HCT116 (cell line): ENCODE data around the gene CCDC134. TPM values are rescaled to one million over a fixed set of nuclear protein-coding genes. Genes with fewer than 3 reads are reported as not detected.

ENCODE experiments used
- ATAC-seq: fragments of 200-7000 bp; cut with Tn5 transposase; 2 replicates; pipeline ENCODE4 v1.9.1; 2020; ENCODE audit warnings: mild to moderate bottlenecking, moderate library complexity
- BruUV-seq: library from RNA; stranded (reverse); fragments of 400-500 nt; replicated peaks from 2 replicates; lab custom pipeline; 2021; lab: Mats Ljungman, UMichigan
- CTCF ChIA-PET: fragments of 300-600 bp; sonication (Branson Sonifier 250); formaldehyde crosslinking; loops from one replicate; lab custom pipeline; 2021; ENCODE audit warnings: antibody characterized with exemption; lab: Charles Lee
- POLR2A ChIA-PET: fragments of 300-600, 350-600 bp; sonication (Branson Sonifier 250); formaldehyde crosslinking; loops from one replicate; lab custom pipeline; 2021; ENCODE audit warnings: antibody characterized with exemption; lab: Charles Lee
- RAD21 ChIA-PET, 2 experiments: fragments of 300-600 bp; sonication (Branson Sonifier 250); formaldehyde crosslinking; loops; one replicate each; lab custom pipeline; 2023; ENCODE audit warnings: low total read pairs in 2 of 2; ENCODE audit not compliant: uncharacterized antibody in 2 of 2, unreplicated experiment in 2 of 2, low non-redundant PET in 1 of 2; lab: Charles Lee
- DNase-seq: peaks from one replicate; pipeline ENCODE4 v3.0.0-alpha.2; 2010; ENCODE audit warnings: low read depth, low spot score
- H2AFZ ChIP-seq: fragments of 200-600 bp; shearing (Covaris generic), sonication (generic); 2 replicates; pipeline ENCODE4 v1.6.1; 2017; ENCODE audit warnings: low read depth, mixed run types, mixed read lengths, antibody characterized with exemption, low read length; ENCODE audit not compliant: poor library complexity, severe bottlenecking
- H3K27ac ChIP-seq: 2 replicates; pipeline ENCODE4 v1.5.1; 2012; ENCODE audit warnings: low read depth, low read length
- H3K27me3 ChIP-seq: fragments of 200-600 bp; sonication (generic); 2 replicates; pipeline ENCODE4 v1.6.1; 2016; ENCODE audit warnings: mixed run types, low read length, mixed read lengths; ENCODE audit not compliant: insufficient read depth
- H3K36me3 ChIP-seq, 2 experiments: fragments of 200-500 bp in 1 of 2; fragments of 200-600 bp in 1 of 2; sonication (Bioruptor generic) in 1 of 2; sonication (generic) in 1 of 2; 2 replicates each; pipeline versions ENCODE4 v1.5.1 to v1.6.1; 2014 to 2016; ENCODE audit warnings: low read length in 2 of 2, inconsistent platforms in 1 of 2, mixed read lengths in 1 of 2, mixed run types in 1 of 2; ENCODE audit not compliant: insufficient read depth in 2 of 2, control insufficient read depth in 1 of 2
- H3K4me1 ChIP-seq, 2 experiments: fragments of 200-600 bp in 1 of 2; sonication (generic) in 1 of 2; 2 replicates each; pipeline versions ENCODE4 v1.5.1 to v1.6.1; 2012 to 2017; ENCODE audit warnings: low read length in 2 of 2, inconsistent platforms in 1 of 2, mild to moderate bottlenecking in 1 of 2, mixed read lengths in 1 of 2, mixed run types in 1 of 2, moderate library complexity in 1 of 2; ENCODE audit not compliant: insufficient read depth in 2 of 2, control insufficient read depth in 1 of 2
- H3K4me2 ChIP-seq: fragments of 200-600 bp; sonication (generic); 2 replicates; pipeline ENCODE4 v1.6.1; 2017; ENCODE audit warnings: mixed run types, low read length, mixed read lengths
- H3K4me3 ChIP-seq, 2 experiments: fragments of 200-600 bp in 1 of 2; sonication (generic) in 1 of 2; replicated peaks in 1 of 2; 2 replicates each; pipeline ENCODE4 v1.5.1; 2011 to 2016; ENCODE audit warnings: low read length in 2 of 2, control low read depth in 1 of 2, low read depth in 1 of 2, mild to moderate bottlenecking in 1 of 2, mixed read lengths in 1 of 2, mixed run types in 1 of 2
- H3K79me2 ChIP-seq: fragments of 200-600 bp; sonication (generic); 2 replicates; pipeline ENCODE4 v1.6.1; 2017; ENCODE audit warnings: mild to moderate bottlenecking, mixed run types, low read length, moderate library complexity, mixed read lengths; ENCODE audit not compliant: insufficient read depth
- H3K9ac ChIP-seq: fragments of 200-600 bp; sonication (generic); 2 replicates; pipeline ENCODE4 v1.6.1; 2016; ENCODE audit warnings: low read length, mixed read lengths
- H3K9me2 ChIP-seq: fragments of 200-600 bp; sonication (generic), shearing (Covaris generic); 2 replicates; pipeline ENCODE4 v1.6.1; 2017; ENCODE audit warnings: mixed run types, mild to moderate bottlenecking, moderate library complexity; ENCODE audit not compliant: insufficient read depth
- H3K9me3 ChIP-seq, 2 experiments: fragments of 200-500 bp in 1 of 2; fragments of 200-600 bp in 1 of 2; sonication (Bioruptor generic) in 1 of 2; sonication (generic) in 1 of 2; 2 replicates each; pipeline ENCODE4 v1.6.1; 2014 to 2017; ENCODE audit warnings: low read length in 2 of 2, mixed read lengths in 2 of 2, inconsistent platforms in 1 of 2, low read depth in 1 of 2, mild to moderate bottlenecking in 1 of 2, mixed run types in 1 of 2, moderate library complexity in 1 of 2; ENCODE audit not compliant: control insufficient read depth in 1 of 2, insufficient read depth in 1 of 2
- H4K20me1 ChIP-seq: fragments of 200-600 bp; sonication (generic), shearing (Covaris generic); 2 replicates; pipeline ENCODE4 v1.6.1; 2017; ENCODE audit warnings: mixed run types, mild to moderate bottlenecking, moderate library complexity; ENCODE audit not compliant: insufficient read depth
- CBX3 ChIP-seq: IDR thresholded peaks from 2 replicates; pipeline ENCODE4 v1.6.1; 2012; ENCODE audit warnings: low read depth
- CEBPB ChIP-seq: IDR thresholded peaks from 2 replicates; pipeline ENCODE4 v1.6.1; 2012; ENCODE audit warnings: low read depth
- CTCF ChIP-seq, 3 experiments: fragments of 200-600 bp in 1 of 3; sonication (generic) in 1 of 3; IDR thresholded peaks in 2 of 3; conservative IDR thresholded peaks in 1 of 3; 2 replicates each; pipeline ENCODE4 v1.5.1; 2012 to 2017; ENCODE audit warnings: low read depth in 2 of 3, low read length in 2 of 3, antibody characterized with exemption in 1 of 3, borderline replicate concordance in 1 of 3, control low read depth in 1 of 3, mild to moderate bottlenecking in 1 of 3, mixed read lengths in 1 of 3, mixed run types in 1 of 3, moderate library complexity in 1 of 3; ENCODE audit not compliant: insufficient read depth in 1 of 3
- EZH2phosphoT487 ChIP-seq: fragments of 200-600 bp; IDR thresholded peaks from 2 replicates; pipeline ENCODE4 v1.6.1; 2018; ENCODE audit warnings: antibody characterized with exemption, borderline replicate concordance
- FOSL1 ChIP-seq: IDR thresholded peaks from 2 replicates; pipeline ENCODE4 v1.6.1; 2012; ENCODE audit warnings: low read depth
- JUND ChIP-seq: IDR thresholded peaks from 2 replicates; pipeline ENCODE4 v1.6.1; 2012
- MAX ChIP-seq: IDR thresholded peaks from 2 replicates; pipeline ENCODE4 v1.6.1; 2012
- POLR2A ChIP-seq: IDR thresholded peaks from 2 replicates; pipeline ENCODE4 v1.7.0; 2011; ENCODE audit warnings: borderline replicate concordance; ENCODE audit not compliant: insufficient read depth, insufficient read length; ENCODE audit errors: extremely low read depth
- RAD21 ChIP-seq: IDR thresholded peaks from 2 replicates; pipeline ENCODE4 v1.6.1; 2012; ENCODE audit warnings: low read depth, mild to moderate bottlenecking
- SIN3A ChIP-seq: IDR thresholded peaks from 2 replicates; pipeline ENCODE4 v1.6.1; 2012; ENCODE audit warnings: low read depth
- SP1 ChIP-seq: IDR thresholded peaks from 2 replicates; pipeline ENCODE4 v1.6.1; 2012; ENCODE audit warnings: low read depth
- TCF7L2 ChIP-seq: IDR thresholded peaks from 2 replicates; pipeline ENCODE4 v1.7.0; 2011; ENCODE audit warnings: borderline replicate concordance, inconsistent platforms; ENCODE audit not compliant: insufficient read depth, insufficient read length; ENCODE audit errors: extremely low read depth
- ZFX ChIP-seq: fragments of 450-650 bp; IDR thresholded peaks from 2 replicates; pipeline ENCODE4 v1.6.1; 2017
- ZNF274 ChIP-seq: fragments of 200-500 bp; sonication (Bioruptor generic); IDR thresholded peaks from 2 replicates; pipeline ENCODE4 v1.6.1; 2014; ENCODE audit warnings: mild to moderate bottlenecking, low read depth, low read length, inconsistent platforms
- intact Hi-C: fragments of 100-400 bp; cut with micrococcal nuclease; formaldehyde crosslinking; loops from 2 replicates; pipeline ENCODE4 v1.10.0; 2022
- total RNA-seq: library from RNA; stranded (reverse); gene quantifications from one replicate; pipeline ENCODE4 v1.2.1, GENCODE V29; 2021; ENCODE audit not compliant: unreplicated experiment
- TF ChIP-seq, protein P1 (sequence below): IDR thresholded peaks from 2 replicates; pipeline ENCODE4 v1.6.1; 2011; ENCODE audit warnings: mild to moderate bottlenecking, low read length, moderate library complexity; ENCODE audit not compliant: insufficient replicate concordance; ENCODE audit errors: extremely low read depth
- TF ChIP-seq, protein P2 (sequence below): IDR thresholded peaks from 2 replicates; pipeline ENCODE4 v1.6.1; 2012; ENCODE audit warnings: low read depth
- TF ChIP-seq, protein P3 (sequence below): IDR thresholded peaks from 2 replicates; pipeline ENCODE4 v1.6.1; 2012

The CCDC134 gene
- total RNA-seq, 1 experiment from 2014 or later, result 15.8 TPM

- ATAC-seq, result no peak; the same call in 1 of the 2 replicates
- peak overlapping the region; percentile 66 to 93 for H3K4me3 ChIP-seq
- ChIA-PET RAD21 (interaction anchor here (0.7 to 1.1 kb wide), 3 partner anchors 54 to 104 kb away, joined by 3 to 4 read pairs (median 3); no protein-coding TSS in a partner anchor), POLR2A (interaction anchor here (0.9 to 1.8 kb wide), 7 partner anchors 9 to 104 kb away, joined by 3 to 8 read pairs (median 5); partner anchors contain the start of gene SREBF2)
- no peaks in the 10 kb centered on the region for H3K9me3 ChIP-seq
- H3K4me1 ChIP-seq, result peaks cover 11 to 20% of the 10 kb centered on the region in 2 experiments
- H2AFZ ChIP-seq, result no peak overlapping the region
- H4K20me1 ChIP-seq, result no peaks in the 10 kb centered on the region
- intact Hi-C loops, result no loop called here
- BruUV-seq, result no TSS peak
- H3K79me2 ChIP-seq, result peaks cover 40% of the 10 kb centered on the region
- no peaks in the 10 kb centered on the region for H3K9me2 ChIP-seq
- H3K9ac ChIP-seq, result peak overlapping the region; percentile 85
- TF ChIP-seq CBX3, result no peak
- TF ChIP-seq CEBPB, result no peak
- no peak for TF ChIP-seq POLR2A
- no peak for TF ChIP-seq SP1
- TF ChIP-seq RAD21, result no peak
- no peak for TF ChIP-seq FOSL1
- TF ChIP-seq, protein P1, sequence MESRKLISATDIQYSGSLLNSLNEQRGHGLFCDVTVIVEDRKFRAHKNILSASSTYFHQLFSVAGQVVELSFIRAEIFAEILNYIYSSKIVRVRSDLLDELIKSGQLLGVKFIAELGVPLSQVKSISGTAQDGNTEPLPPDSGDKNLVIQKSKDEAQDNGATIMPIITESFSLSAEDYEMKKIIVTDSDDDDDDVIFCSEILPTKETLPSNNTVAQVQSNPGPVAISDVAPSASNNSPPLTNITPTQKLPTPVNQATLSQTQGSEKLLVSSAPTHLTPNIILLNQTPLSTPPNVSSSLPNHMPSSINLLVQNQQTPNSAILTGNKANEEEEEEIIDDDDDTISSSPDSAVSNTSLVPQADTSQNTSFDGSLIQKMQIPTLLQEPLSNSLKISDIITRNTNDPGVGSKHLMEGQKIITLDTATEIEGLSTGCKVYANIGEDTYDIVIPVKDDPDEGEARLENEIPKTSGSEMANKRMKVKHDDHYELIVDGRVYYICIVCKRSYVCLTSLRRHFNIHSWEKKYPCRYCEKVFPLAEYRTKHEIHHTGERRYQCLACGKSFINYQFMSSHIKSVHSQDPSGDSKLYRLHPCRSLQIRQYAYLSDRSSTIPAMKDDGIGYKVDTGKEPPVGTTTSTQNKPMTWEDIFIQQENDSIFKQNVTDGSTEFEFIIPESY, result no peak
- no peak; the same call in 1 of the 2 replicates for TF ChIP-seq SIN3A
- TF ChIP-seq JUND, result no peak
- TF ChIP-seq TCF7L2, result no peak
- TF ChIP-seq ZFX, result no peak
- TF ChIP-seq CTCF (IDR thresholded peaks at IDR 0.05 in 2 of 3, conservative IDR thresholded peaks at IDR 0.05 in 1 of 3; ENCODE audit: borderline replicate concordance in 1 of 3, insufficient read depth in 1 of 3, low read depth in 2 of 3, low read length in 2 of 3), result no peak
- no peak for TF ChIP-seq ZNF274
- no peak for TF ChIP-seq MAX
- TF ChIP-seq, protein P2, sequence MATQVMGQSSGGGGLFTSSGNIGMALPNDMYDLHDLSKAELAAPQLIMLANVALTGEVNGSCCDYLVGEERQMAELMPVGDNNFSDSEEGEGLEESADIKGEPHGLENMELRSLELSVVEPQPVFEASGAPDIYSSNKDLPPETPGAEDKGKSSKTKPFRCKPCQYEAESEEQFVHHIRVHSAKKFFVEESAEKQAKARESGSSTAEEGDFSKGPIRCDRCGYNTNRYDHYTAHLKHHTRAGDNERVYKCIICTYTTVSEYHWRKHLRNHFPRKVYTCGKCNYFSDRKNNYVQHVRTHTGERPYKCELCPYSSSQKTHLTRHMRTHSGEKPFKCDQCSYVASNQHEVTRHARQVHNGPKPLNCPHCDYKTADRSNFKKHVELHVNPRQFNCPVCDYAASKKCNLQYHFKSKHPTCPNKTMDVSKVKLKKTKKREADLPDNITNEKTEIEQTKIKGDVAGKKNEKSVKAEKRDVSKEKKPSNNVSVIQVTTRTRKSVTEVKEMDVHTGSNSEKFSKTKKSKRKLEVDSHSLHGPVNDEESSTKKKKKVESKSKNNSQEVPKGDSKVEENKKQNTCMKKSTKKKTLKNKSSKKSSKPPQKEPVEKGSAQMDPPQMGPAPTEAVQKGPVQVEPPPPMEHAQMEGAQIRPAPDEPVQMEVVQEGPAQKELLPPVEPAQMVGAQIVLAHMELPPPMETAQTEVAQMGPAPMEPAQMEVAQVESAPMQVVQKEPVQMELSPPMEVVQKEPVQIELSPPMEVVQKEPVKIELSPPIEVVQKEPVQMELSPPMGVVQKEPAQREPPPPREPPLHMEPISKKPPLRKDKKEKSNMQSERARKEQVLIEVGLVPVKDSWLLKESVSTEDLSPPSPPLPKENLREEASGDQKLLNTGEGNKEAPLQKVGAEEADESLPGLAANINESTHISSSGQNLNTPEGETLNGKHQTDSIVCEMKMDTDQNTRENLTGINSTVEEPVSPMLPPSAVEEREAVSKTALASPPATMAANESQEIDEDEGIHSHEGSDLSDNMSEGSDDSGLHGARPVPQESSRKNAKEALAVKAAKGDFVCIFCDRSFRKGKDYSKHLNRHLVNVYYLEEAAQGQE, result no peak
- no peak for TF ChIP-seq EZH2phosphoT487
- TF ChIP-seq, protein P3, sequence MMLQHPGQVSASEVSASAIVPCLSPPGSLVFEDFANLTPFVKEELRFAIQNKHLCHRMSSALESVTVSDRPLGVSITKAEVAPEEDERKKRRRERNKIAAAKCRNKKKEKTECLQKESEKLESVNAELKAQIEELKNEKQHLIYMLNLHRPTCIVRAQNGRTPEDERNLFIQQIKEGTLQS, result no peak
- TF ChIP-seq, all 23 proteins: peak for 0
- CTCF ChIA-PET, result interaction anchor here (1.3 to 2.5 kb wide), 3 partner anchors 55 to 134 kb away, joined by 3 to 12 read pairs (median 8); no protein-coding TSS in a partner anchor
- DNase-seq, result no peak
- peak overlapping the region; percentile 82 for H3K27ac ChIP-seq
- H3K27me3 ChIP-seq, result no peaks in the 10 kb centered on the region
- peak overlapping the region; percentile 78 for H3K4me2 ChIP-seq
- no peaks in the 10 kb centered on the region for H3K36me3 ChIP-seq
These were observed 804 bp downstream of the CCDC134 start for GRCh38 chr22:41801147-41801819.
